WERI-Rb-1 (cell line): ENCODE results near the gene MEIOC.
"Not testable (repeated sequence)": the region's sequence is repeated elsewhere in the genome, so short reads cannot be mapped to it uniquely, and the experiment has no call there.

Experiments
- DNase-seq: peaks from one replicate; pipeline ENCODE4 v3.0.0-alpha.2; 2020
- H3K27ac ChIP-seq: fragments of 250-450 bp; sonication (Bioruptor Pico); 2 replicates; pipeline ENCODE4 v1.5.1; 2020; ENCODE audit warnings: mild to moderate bottlenecking, moderate library complexity
- H3K27me3 ChIP-seq: fragments of 250-450 bp; sonication (Bioruptor Pico); 2 replicates; pipeline ENCODE4 v1.5.1; 2021; ENCODE audit warnings: mild to moderate bottlenecking, low read depth, moderate library complexity; ENCODE audit not compliant: insufficient read depth, severe bottlenecking
- H3K36me3 ChIP-seq: fragments of 250-450 bp; sonication (Bioruptor Pico); 2 replicates; pipeline ENCODE4 v1.5.1; 2020; ENCODE audit warnings: mild to moderate bottlenecking, moderate library complexity
- H3K4me3 ChIP-seq: 2 replicates; pipeline ENCODE4 v1.5.1; 2011; ENCODE audit warnings: low read depth, mild to moderate bottlenecking, control low read depth, low read length
- H3K9me3 ChIP-seq: fragments of 250-450 bp; sonication (Bioruptor Pico); 2 replicates; pipeline ENCODE4 v1.5.1; 2021; ENCODE audit warnings: mild to moderate bottlenecking, moderate library complexity; ENCODE audit not compliant: severe bottlenecking
- TF ChIP-seq, protein P1 (sequence below): IDR thresholded peaks from 2 replicates; pipeline ENCODE4 v1.5.1; 2011; ENCODE audit warnings: low read depth, mild to moderate bottlenecking, control low read depth, inconsistent platforms, low read length

Gene MEIOC

DNA sequence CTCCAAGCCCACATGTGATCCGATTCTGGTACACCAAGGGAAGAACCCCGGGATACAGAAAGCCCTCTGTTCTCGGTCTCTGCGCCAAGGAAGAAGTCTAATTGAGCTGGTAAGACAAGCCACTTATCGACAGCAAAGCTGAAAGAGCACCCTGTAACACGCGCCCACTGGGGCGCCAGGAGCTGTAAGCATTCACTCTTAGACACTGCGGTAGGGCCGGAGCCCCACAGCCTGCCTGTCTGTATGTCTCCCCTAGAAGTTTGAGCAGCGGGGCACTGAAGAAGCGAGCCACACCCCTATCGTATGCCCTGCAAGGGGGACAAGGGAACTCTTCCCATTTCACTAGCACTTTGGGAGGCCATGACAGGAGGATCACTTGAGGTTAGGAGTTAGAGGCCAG, 27.0 kb upstream of the MEIOC start:
- Histone ChIP-seq H3K27me3 (no peaks in the 10 kb centered on the region), H3K27ac (no peak overlapping the region), H3K4me3 (no peak overlapping the region), H3K36me3 (no peaks in the 10 kb centered on the region), H3K9me3 (no peaks in the 10 kb centered on the region)
- TF ChIP-seq, protein P1, sequence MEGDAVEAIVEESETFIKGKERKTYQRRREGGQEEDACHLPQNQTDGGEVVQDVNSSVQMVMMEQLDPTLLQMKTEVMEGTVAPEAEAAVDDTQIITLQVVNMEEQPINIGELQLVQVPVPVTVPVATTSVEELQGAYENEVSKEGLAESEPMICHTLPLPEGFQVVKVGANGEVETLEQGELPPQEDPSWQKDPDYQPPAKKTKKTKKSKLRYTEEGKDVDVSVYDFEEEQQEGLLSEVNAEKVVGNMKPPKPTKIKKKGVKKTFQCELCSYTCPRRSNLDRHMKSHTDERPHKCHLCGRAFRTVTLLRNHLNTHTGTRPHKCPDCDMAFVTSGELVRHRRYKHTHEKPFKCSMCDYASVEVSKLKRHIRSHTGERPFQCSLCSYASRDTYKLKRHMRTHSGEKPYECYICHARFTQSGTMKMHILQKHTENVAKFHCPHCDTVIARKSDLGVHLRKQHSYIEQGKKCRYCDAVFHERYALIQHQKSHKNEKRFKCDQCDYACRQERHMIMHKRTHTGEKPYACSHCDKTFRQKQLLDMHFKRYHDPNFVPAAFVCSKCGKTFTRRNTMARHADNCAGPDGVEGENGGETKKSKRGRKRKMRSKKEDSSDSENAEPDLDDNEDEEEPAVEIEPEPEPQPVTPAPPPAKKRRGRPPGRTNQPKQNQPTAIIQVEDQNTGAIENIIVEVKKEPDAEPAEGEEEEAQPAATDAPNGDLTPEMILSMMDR = no peak
- DNase-seq = no peak

DNA sequence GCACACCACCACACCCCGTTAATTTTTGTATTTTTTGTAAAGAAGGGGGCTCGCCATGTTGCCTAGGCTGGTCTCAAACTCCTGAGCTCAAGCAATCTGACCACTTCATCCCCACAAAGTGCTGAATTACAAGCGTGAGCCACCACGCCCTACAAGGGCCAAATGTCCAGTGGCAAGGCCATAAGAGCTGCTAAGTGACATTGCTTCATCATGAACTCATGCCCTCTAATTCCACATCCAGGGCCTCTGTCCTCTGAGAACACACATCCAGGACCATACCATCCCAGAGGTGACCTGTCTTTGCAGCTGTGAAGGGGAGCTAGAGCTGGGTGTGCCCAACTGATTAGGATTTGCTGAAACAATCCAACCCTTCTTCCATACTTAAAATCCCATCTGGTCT, 25.6 kb upstream of the MEIOC start:
- Histone ChIP-seq H3K36me3 (no peaks in the 10 kb centered on the region), H3K9me3 (no peaks in the 10 kb centered on the region), H3K4me3 (no peak overlapping the region), H3K27me3 (no peaks in the 10 kb centered on the region), H3K27ac (no peak overlapping the region)
- TF ChIP-seq, protein P1 = no peak
- DNase-seq = no peak

DNA sequence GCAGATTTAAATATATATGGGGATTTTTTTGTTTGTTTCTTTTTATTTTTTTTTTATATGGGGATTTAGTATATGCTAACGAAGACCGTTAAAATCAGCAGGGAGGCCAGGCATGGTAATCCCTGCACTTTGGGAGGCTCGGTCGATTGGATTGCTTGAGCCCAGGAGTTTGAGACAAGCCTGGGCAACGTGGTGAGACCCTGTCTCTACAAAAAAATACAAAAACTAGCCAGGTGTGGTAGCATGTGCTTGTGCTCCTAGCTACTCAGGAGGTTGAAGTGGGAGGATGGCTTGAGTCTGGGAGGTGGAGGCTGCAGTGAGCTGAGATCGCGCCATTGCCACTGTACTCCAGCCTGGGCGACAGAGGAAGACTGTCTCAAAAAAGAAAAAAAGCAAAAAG, 22.3 kb upstream of the MEIOC start:
- TF ChIP-seq, protein P1 = no peak
- DNase-seq = no peak
- Histone ChIP-seq H3K4me3 (no peak overlapping the region), H3K27me3 (no peaks in the 10 kb centered on the region), H3K36me3 (no peaks in the 10 kb centered on the region), H3K27ac (no peak overlapping the region), H3K9me3 (no peaks in the 10 kb centered on the region)

DNA sequence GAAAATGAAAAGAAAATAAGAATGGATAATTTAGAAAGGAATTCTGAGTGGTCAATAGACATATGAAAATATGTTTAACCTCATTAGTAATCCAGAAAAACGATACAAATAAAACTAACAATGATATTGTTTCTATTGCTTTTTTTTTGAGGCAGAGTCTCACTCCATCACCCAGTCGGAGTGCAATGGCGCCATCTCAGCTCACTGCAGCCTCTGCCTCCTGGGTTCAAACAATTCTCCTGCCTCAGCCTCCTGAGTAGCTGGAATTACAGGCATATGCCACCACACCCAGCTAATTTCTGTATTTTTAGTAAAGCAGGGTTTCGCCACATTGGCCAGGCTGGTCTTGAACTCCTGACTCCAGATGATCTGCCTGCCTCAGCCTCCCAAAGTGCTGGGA, 21.9 kb upstream of the MEIOC start:
- H3K36me3 ChIP-seq, H3K27ac ChIP-seq, DNase-seq, H3K27me3 ChIP-seq, H3K4me3 ChIP-seq, H3K9me3 ChIP-seq: not testable (repeated sequence)

DNA sequence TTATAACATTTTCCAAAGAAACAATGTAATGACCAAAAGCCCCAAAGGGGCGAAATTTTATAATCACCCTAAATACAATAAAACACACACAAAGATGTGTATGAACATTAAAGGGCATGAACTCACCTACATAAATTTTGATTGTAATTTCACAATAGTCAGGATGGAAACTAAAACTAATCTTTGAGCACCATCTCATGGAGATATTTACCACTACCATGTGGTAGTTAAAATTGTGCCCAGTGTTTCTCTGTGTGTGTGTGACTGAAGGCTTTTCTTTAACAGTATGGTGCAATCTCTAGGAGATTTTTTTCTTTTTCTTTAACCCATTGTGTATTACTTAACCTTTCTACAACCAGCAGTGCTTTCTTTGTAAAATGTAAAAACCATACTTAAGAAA, 19.7 kb upstream of the MEIOC start:
- Histone ChIP-seq H3K4me3 (no peak overlapping the region), H3K9me3 (no peaks in the 10 kb centered on the region), H3K27ac (no peak overlapping the region), H3K36me3 (no peaks in the 10 kb centered on the region), H3K27me3 (no peaks in the 10 kb centered on the region)
- no peak for DNase-seq
- TF ChIP-seq, protein P1 = no peak

DNA sequence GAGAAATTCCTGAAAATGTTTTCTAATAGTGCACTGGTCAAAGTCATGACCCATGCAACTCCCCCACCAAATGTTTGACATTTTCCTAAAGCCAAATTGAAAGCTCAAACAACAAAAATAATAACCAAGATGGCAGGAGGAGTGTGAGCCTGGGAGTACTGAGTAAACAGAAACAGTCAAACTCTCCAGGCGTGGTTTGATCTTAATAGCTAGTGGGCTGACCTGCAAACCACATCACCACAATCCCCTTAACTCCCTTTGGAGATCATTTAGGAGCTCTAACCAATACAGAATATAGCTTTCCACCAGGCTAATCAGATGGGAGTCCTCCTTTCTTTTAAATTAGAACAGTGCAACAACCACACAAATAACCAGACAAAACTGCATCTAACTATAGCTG, 19.2 kb upstream of the MEIOC start:
- Histone ChIP-seq H3K36me3 (no peaks in the 10 kb centered on the region), H3K27ac (no peak overlapping the region), H3K9me3 (no peaks in the 10 kb centered on the region), H3K27me3 (no peaks in the 10 kb centered on the region), H3K4me3 (no peak overlapping the region)
- no peak for DNase-seq
- TF ChIP-seq, protein P1 = no peak
